ENCODE results near the gene MASTL.

- TF ChIP-seq CTCF (IDR thresholded peaks at IDR 0.05; ENCODE audit: low read depth, low read length): no peak
- TF ChIP-seq EZH2phosphoT487 (IDR thresholded peaks at IDR 0.05; ENCODE audit: low read depth): no peak
Observed at GRCh38 chr10:27203806-27204205, 48.7 kb downstream of the MASTL start.
